ENCODE data around the gene MAML3.

DNA sequence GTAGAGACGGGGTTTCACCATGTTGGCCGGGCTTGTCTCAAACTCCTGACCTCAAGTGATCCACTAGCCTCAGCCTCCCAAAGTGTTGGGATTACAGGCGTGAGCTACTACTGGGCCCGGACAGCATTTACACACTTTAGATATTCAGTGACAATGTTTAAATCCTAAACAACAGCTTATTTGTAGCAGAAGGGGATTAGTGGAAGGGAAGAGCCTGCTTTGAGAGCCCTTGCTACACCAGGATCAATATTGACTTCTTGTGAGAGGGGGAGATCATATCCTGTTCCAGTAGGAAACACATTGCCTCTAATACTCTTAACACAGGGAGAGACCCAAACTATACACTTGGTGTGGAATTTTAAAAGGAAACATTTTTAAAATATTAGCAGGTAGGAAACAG is 481.3 kb downstream of the MAML3 start:
- TF ChIP-seq GATA3 (IDR thresholded peaks at IDR 0.05; ENCODE audit: low read depth, low read length) (no peak), GATA2 (IDR thresholded peaks at IDR 0.05; ENCODE audit: low read depth, low read length) (no peak)
